HG03439 (cell line): Measurements from ENCODE around the gene RNF167.

ENCODE experiments used
- ATAC-seq: cut with Tn5 transposase; IDR thresholded peaks from one replicate; pipeline ENCODE4 v1.9.1; 2021; ENCODE audit warnings: mild to moderate bottlenecking, moderate library complexity; ENCODE audit not compliant: unreplicated experiment

RNF167 gene

GRCh38 chr17:4939796-4940554, at the start of gene RNF167, which contains the start of gene SLC25A11:
Gene RNF167, plus strand, starts transcription at chr17:4940268. Its CDS starts 642 bp downstream, at chr17:4940910.
Gene SLC25A11, minus strand, starts transcription at chr17:4940046. Its CDS starts 136 bp downstream, at chr17:4939910.
- peak; percentile 74 for ATAC-seq

- ATAC-seq = no peak
Observed at GRCh38 chr17:4891411-4892410, 48.4 kb upstream of the RNF167 start.

GRCh38 chr17:4892499-4893221, 47.4 kb upstream of the RNF167 start:
- ATAC-seq = no peak

- no peak for ATAC-seq
Observed at GRCh38 chr17:4893272-4893671, 46.8 kb upstream of the RNF167 start.

- ATAC-seq = no peak
Observed at GRCh38 chr17:4893721-4894560, 46.1 kb upstream of the RNF167 start.

- no peak for ATAC-seq
Observed at GRCh38 chr17:4895121-4895520, 44.9 kb upstream of the RNF167 start.

- no peak for ATAC-seq
Observed at GRCh38 chr17:4895657-4896331, 44.3 kb upstream of the RNF167 start.

GRCh38 chr17:4896332-4897197, 43.5 kb upstream of the RNF167 start:
- no peak for ATAC-seq

GRCh38 chr17:4897198-4897687, 42.8 kb upstream of the RNF167 start:
- ATAC-seq = no peak

GRCh38 chr17:4897785-4898184, 42.3 kb upstream of the RNF167 start:
- no peak for ATAC-seq

GRCh38 chr17:4898351-4898750, 41.7 kb upstream of the RNF167 start:
- no peak for ATAC-seq

- ATAC-seq = no peak
Observed at GRCh38 chr17:4898927-4899326, 41.1 kb upstream of the RNF167 start.

- ATAC-seq = no peak
Observed at GRCh38 chr17:4899341-4900230, 40.5 kb upstream of the RNF167 start, which contains the start of gene C17orf107. Gene C17orf107, plus strand, starts transcription at chr17:4899536. Its CDS starts 227 bp downstream, at chr17:4899763.

GRCh38 chr17:4900231-4901107, 39.6 kb upstream of the RNF167 start:
- no peak for ATAC-seq

GRCh38 chr17:4901108-4901647, 38.9 kb upstream of the RNF167 start:
- ATAC-seq = no peak
